ENCODE results near the gene TLX1.

Gene TLX1

GRCh38 chr10:101120884-101121653 is 10.0 kb upstream of the TLX1 start:
- no peaks in the 10 kb centered on the region for H3K9me3 Mint-ChIP-seq

GRCh38 chr10:101121654-101122031 is 9.5 kb upstream of the TLX1 start:
- Mint-ChIP-seq H3K27me3 (peaks cover 49 to 78% of the 10 kb centered on the region in 2 donors), H3K4me3 (peak overlapping the region; percentile 95 to 100), H3K9me3 (no peaks in the 10 kb centered on the region), H3K27ac (no peak overlapping the region), H3K36me3 (ENCODE audit: insufficient read depth) (peaks cover 3% of the 10 kb centered on the region), H3K4me1 (ENCODE audit: low read depth in 2 of 2) (peaks cover 26 to 27% of the 10 kb centered on the region in 2 donors)
- DNase-seq: no peak
- ATAC-seq (replicated peaks): peak; percentile 18

More at GRCh38 chr10:101120884-101121653, 10.0 kb upstream of the TLX1 start:
- DNase-seq (peak in 2 of 3 experiments; percentile 33 to 37), ATAC-seq (replicated peaks) (peak; percentile 86)
- Mint-ChIP-seq H3K4me3 (peak overlapping the region; percentile 95 to 100), H3K36me3 (ENCODE audit: insufficient read depth) (peaks cover 3% of the 10 kb centered on the region), H3K4me1 (ENCODE audit: low read depth in 2 of 2) (peaks cover 26 to 27% of the 10 kb centered on the region in 2 donors), H3K27ac (peak overlapping the region; percentile 87 to 93), H3K27me3 (peaks cover 48 to 78% of the 10 kb centered on the region in 2 donors)

- Mint-ChIP-seq H3K36me3 (ENCODE audit: insufficient read depth) (peaks cover 3% of the 10 kb centered on the region), H3K4me1 (ENCODE audit: low read depth in 2 of 2) (peaks cover 26 to 27% of the 10 kb centered on the region in 2 donors), H3K27ac (no peak overlapping the region), H3K27me3 (peaks cover 55 to 84% of the 10 kb centered on the region in 2 donors), H3K4me3 (peak overlapping the region; percentile 95 to 100), H3K9me3 (no peaks in the 10 kb centered on the region)
- ATAC-seq (replicated peaks) (no peak), DNase-seq (no peak)
These were observed 8.6 kb upstream of the TLX1 start for GRCh38 chr10:101122270-101123084.

GRCh38 chr10:101123085-101123814 is 7.8 kb upstream of the TLX1 start:
- H3K4me3 Mint-ChIP-seq: peak overlapping the region; percentile 55 to 100
- H3K9me3 Mint-ChIP-seq: no peaks in the 10 kb centered on the region
- peaks cover 26 to 27% of the 10 kb centered on the region in 2 donors for H3K4me1 Mint-ChIP-seq (ENCODE audit: low read depth in 2 of 2)
- no peak for DNase-seq
- ATAC-seq (replicated peaks): peak; percentile 23
- peaks cover 3% of the 10 kb centered on the region for H3K36me3 Mint-ChIP-seq (ENCODE audit: insufficient read depth)
- H3K27ac Mint-ChIP-seq: no peak overlapping the region
- H3K27me3 Mint-ChIP-seq: peaks cover 58 to 89% of the 10 kb centered on the region in 2 donors

GRCh38 chr10:101123815-101124617 is 7.1 kb upstream of the TLX1 start:
- DNase-seq (no peak), ATAC-seq (replicated peaks) (peak; percentile 11)
- peaks cover 57 to 89% of the 10 kb centered on the region in 2 donors for H3K27me3 Mint-ChIP-seq
- no peaks in the 10 kb centered on the region for H3K9me3 Mint-ChIP-seq
- H3K36me3 Mint-ChIP-seq (ENCODE audit: insufficient read depth): peaks cover 3% of the 10 kb centered on the region
- H3K27ac Mint-ChIP-seq: no peak overlapping the region
- peaks cover 26 to 27% of the 10 kb centered on the region in 2 donors for H3K4me1 Mint-ChIP-seq (ENCODE audit: low read depth in 2 of 2)
- H3K4me3 Mint-ChIP-seq: peak overlapping the region; percentile 55 to 100

- peaks cover 3% of the 10 kb centered on the region for H3K36me3 Mint-ChIP-seq (ENCODE audit: insufficient read depth)
These were observed 6.2 kb upstream of the TLX1 start for GRCh38 chr10:101124933-101125332.

GRCh38 chr10:101126684-101127628 is 4.1 kb upstream of the TLX1 start:
- DNase-seq: no peak
- peaks cover 3% of the 10 kb centered on the region for H3K36me3 Mint-ChIP-seq (ENCODE audit: insufficient read depth)
- H3K9me3 Mint-ChIP-seq: no peaks in the 10 kb centered on the region
- H3K27ac Mint-ChIP-seq: no peak overlapping the region
- peaks cover 12% of the 10 kb centered on the region in 2 donors for H3K4me1 Mint-ChIP-seq (ENCODE audit: low read depth in 2 of 2)
- H3K4me3 Mint-ChIP-seq: no peak overlapping the region
- H3K27me3 Mint-ChIP-seq: peaks cover 67 to 94% of the 10 kb centered on the region in 2 donors
- no peak for ATAC-seq (replicated peaks)

More at GRCh38 chr10:101124933-101125332, 6.2 kb upstream of the TLX1 start:
- H3K27ac Mint-ChIP-seq: no peak overlapping the region
- H3K4me1 Mint-ChIP-seq (ENCODE audit: low read depth in 2 of 2): peaks cover 26 to 27% of the 10 kb centered on the region in 2 donors
- H3K9me3 Mint-ChIP-seq: no peaks in the 10 kb centered on the region
- ATAC-seq (replicated peaks) (no peak), DNase-seq (no peak)
- peaks cover 63 to 92% of the 10 kb centered on the region in 2 donors for H3K27me3 Mint-ChIP-seq
- H3K4me3 Mint-ChIP-seq: no peak overlapping the region

- no peak overlapping the region for H3K27ac Mint-ChIP-seq
- peaks cover 9 to 13% of the 10 kb centered on the region in 2 donors for H3K4me1 Mint-ChIP-seq (ENCODE audit: low read depth in 2 of 2)
- DNase-seq: no peak
- no peak overlapping the region for H3K4me3 Mint-ChIP-seq
- no peaks in the 10 kb centered on the region for H3K9me3 Mint-ChIP-seq
- no peak for ATAC-seq (replicated peaks)
- peaks cover 72 to 94% of the 10 kb centered on the region in 2 donors for H3K27me3 Mint-ChIP-seq
- no peaks in the 10 kb centered on the region for H3K36me3 Mint-ChIP-seq (ENCODE audit: insufficient read depth)
These were observed 959 bp upstream of the TLX1 start for GRCh38 chr10:101130141-101130540.

- H3K27ac Mint-ChIP-seq: no peak overlapping the region
- no peaks in the 10 kb centered on the region for H3K9me3 Mint-ChIP-seq
- H3K36me3 Mint-ChIP-seq (ENCODE audit: insufficient read depth): peaks cover 6% of the 10 kb centered on the region
- ATAC-seq (replicated peaks) (no peak), DNase-seq (no peak)
- H3K27me3 Mint-ChIP-seq: peaks cover 81 to 94% of the 10 kb centered on the region in 2 donors
- H3K4me1 Mint-ChIP-seq (ENCODE audit: low read depth in 2 of 2): peaks cover 15 to 22% of the 10 kb centered on the region in 2 donors
- peak overlapping the region; percentile 49 to 62 for H3K4me3 Mint-ChIP-seq
These were observed 999 bp downstream of the TLX1 start for GRCh38 chr10:101131962-101132635.

- Mint-ChIP-seq H3K4me3 (peak overlapping the region; percentile 49 to 67), H3K27ac (no peak overlapping the region), H3K27me3 (peaks cover 81 to 94% of the 10 kb centered on the region in 2 donors), H3K9me3 (no peaks in the 10 kb centered on the region), H3K36me3 (ENCODE audit: insufficient read depth) (peaks cover 12% of the 10 kb centered on the region), H3K4me1 (ENCODE audit: low read depth in 2 of 2) (peaks cover 15 to 22% of the 10 kb centered on the region in 2 donors)
- DNase-seq (no peak), ATAC-seq (replicated peaks) (no peak)
These were observed 1.8 kb downstream of the TLX1 start for GRCh38 chr10:101132636-101133473.

All from effector memory CD8-positive, alpha-beta T cell (primary cell).